ENCODE results near the gene SH3YL1. TPM values are rescaled to one million over a fixed set of nuclear protein-coding genes. Genes with fewer than 3 reads are reported as not detected.

Gene SH3YL1
- total and polyA plus RNA-seq, 2 experiments from 2014 or later = 35.6 to 45.8 TPM

DNA sequence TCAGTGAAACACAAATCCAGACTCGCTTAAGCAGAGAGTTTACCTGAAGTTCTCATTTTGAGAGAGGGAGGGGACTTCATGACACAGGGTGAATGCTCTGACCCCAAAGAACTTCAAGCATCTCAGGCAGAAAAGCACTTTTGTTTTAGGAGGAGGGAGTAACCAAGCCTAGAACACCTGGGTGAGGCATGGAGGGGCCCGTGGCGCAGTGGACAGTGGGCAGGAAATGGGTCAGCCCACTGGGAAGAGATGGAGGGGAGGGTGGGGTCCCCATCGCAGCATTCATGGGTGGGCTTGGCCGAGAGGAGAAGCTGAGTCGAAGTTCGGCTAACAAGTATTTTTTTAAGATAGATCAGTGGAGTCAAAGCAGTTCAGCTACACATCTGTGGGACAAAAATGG is 67.9 kb downstream of the SH3YL1 start:
- ATAC-seq (no peak), DNase-seq (ENCODE audit: low spot score) (no peak)
- no peaks in the 10 kb centered on the region for H3K79me2 ChIP-seq (replicated peaks; ENCODE audit: insufficient read depth)
- H3K4me3 Mint-ChIP-seq = no peak overlapping the region
- H3K4me1 ChIP-seq (ENCODE audit: insufficient read depth) = no peaks in the 10 kb centered on the region
- H3K9me2 ChIP-seq (ENCODE audit: insufficient read depth) = no peaks in the 10 kb centered on the region
- no peak overlapping the region for H3K4me2 ChIP-seq
- H3K9me3 Mint-ChIP-seq = peaks cover 14% of the 10 kb centered on the region
- no peak overlapping the region for H3K4me3 ChIP-seq
- no peak for TF ChIP-seq POLR2AphosphoS5 (IDR thresholded peaks at IDR 0.05; ENCODE audit: low read depth)
- TF ChIP-seq, protein P1, sequence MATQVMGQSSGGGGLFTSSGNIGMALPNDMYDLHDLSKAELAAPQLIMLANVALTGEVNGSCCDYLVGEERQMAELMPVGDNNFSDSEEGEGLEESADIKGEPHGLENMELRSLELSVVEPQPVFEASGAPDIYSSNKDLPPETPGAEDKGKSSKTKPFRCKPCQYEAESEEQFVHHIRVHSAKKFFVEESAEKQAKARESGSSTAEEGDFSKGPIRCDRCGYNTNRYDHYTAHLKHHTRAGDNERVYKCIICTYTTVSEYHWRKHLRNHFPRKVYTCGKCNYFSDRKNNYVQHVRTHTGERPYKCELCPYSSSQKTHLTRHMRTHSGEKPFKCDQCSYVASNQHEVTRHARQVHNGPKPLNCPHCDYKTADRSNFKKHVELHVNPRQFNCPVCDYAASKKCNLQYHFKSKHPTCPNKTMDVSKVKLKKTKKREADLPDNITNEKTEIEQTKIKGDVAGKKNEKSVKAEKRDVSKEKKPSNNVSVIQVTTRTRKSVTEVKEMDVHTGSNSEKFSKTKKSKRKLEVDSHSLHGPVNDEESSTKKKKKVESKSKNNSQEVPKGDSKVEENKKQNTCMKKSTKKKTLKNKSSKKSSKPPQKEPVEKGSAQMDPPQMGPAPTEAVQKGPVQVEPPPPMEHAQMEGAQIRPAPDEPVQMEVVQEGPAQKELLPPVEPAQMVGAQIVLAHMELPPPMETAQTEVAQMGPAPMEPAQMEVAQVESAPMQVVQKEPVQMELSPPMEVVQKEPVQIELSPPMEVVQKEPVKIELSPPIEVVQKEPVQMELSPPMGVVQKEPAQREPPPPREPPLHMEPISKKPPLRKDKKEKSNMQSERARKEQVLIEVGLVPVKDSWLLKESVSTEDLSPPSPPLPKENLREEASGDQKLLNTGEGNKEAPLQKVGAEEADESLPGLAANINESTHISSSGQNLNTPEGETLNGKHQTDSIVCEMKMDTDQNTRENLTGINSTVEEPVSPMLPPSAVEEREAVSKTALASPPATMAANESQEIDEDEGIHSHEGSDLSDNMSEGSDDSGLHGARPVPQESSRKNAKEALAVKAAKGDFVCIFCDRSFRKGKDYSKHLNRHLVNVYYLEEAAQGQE (IDR thresholded peaks at IDR 0.05; ENCODE audit: unreplicated experiment) = no peak
- TF ChIP-seq ZNF331 (CRISPR knock-in tag; IDR thresholded peaks at IDR 0.05; ENCODE audit: low read depth) = no peak
- TF ChIP-seq NANOG (IDR thresholded peaks at IDR 0.05; ENCODE audit: borderline replicate concordance) = no peak
- no peak for TF ChIP-seq EZH2 (IDR thresholded peaks at IDR 0.05; ENCODE audit: low read depth, unreplicated experiment)
- no peak for TF ChIP-seq CREB1 (CRISPR knock-in tag; IDR thresholded peaks at IDR 0.05; ENCODE audit: low read depth)
- TF ChIP-seq ZNF114 (CRISPR knock-in tag; IDR thresholded peaks at IDR 0.05) = no peak
- TF ChIP-seq, protein P2, sequence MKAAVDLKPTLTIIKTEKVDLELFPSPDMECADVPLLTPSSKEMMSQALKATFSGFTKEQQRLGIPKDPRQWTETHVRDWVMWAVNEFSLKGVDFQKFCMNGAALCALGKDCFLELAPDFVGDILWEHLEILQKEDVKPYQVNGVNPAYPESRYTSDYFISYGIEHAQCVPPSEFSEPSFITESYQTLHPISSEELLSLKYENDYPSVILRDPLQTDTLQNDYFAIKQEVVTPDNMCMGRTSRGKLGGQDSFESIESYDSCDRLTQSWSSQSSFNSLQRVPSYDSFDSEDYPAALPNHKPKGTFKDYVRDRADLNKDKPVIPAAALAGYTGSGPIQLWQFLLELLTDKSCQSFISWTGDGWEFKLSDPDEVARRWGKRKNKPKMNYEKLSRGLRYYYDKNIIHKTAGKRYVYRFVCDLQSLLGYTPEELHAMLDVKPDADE (IDR thresholded peaks at IDR 0.05) = no peak
- TF ChIP-seq, protein P3, sequence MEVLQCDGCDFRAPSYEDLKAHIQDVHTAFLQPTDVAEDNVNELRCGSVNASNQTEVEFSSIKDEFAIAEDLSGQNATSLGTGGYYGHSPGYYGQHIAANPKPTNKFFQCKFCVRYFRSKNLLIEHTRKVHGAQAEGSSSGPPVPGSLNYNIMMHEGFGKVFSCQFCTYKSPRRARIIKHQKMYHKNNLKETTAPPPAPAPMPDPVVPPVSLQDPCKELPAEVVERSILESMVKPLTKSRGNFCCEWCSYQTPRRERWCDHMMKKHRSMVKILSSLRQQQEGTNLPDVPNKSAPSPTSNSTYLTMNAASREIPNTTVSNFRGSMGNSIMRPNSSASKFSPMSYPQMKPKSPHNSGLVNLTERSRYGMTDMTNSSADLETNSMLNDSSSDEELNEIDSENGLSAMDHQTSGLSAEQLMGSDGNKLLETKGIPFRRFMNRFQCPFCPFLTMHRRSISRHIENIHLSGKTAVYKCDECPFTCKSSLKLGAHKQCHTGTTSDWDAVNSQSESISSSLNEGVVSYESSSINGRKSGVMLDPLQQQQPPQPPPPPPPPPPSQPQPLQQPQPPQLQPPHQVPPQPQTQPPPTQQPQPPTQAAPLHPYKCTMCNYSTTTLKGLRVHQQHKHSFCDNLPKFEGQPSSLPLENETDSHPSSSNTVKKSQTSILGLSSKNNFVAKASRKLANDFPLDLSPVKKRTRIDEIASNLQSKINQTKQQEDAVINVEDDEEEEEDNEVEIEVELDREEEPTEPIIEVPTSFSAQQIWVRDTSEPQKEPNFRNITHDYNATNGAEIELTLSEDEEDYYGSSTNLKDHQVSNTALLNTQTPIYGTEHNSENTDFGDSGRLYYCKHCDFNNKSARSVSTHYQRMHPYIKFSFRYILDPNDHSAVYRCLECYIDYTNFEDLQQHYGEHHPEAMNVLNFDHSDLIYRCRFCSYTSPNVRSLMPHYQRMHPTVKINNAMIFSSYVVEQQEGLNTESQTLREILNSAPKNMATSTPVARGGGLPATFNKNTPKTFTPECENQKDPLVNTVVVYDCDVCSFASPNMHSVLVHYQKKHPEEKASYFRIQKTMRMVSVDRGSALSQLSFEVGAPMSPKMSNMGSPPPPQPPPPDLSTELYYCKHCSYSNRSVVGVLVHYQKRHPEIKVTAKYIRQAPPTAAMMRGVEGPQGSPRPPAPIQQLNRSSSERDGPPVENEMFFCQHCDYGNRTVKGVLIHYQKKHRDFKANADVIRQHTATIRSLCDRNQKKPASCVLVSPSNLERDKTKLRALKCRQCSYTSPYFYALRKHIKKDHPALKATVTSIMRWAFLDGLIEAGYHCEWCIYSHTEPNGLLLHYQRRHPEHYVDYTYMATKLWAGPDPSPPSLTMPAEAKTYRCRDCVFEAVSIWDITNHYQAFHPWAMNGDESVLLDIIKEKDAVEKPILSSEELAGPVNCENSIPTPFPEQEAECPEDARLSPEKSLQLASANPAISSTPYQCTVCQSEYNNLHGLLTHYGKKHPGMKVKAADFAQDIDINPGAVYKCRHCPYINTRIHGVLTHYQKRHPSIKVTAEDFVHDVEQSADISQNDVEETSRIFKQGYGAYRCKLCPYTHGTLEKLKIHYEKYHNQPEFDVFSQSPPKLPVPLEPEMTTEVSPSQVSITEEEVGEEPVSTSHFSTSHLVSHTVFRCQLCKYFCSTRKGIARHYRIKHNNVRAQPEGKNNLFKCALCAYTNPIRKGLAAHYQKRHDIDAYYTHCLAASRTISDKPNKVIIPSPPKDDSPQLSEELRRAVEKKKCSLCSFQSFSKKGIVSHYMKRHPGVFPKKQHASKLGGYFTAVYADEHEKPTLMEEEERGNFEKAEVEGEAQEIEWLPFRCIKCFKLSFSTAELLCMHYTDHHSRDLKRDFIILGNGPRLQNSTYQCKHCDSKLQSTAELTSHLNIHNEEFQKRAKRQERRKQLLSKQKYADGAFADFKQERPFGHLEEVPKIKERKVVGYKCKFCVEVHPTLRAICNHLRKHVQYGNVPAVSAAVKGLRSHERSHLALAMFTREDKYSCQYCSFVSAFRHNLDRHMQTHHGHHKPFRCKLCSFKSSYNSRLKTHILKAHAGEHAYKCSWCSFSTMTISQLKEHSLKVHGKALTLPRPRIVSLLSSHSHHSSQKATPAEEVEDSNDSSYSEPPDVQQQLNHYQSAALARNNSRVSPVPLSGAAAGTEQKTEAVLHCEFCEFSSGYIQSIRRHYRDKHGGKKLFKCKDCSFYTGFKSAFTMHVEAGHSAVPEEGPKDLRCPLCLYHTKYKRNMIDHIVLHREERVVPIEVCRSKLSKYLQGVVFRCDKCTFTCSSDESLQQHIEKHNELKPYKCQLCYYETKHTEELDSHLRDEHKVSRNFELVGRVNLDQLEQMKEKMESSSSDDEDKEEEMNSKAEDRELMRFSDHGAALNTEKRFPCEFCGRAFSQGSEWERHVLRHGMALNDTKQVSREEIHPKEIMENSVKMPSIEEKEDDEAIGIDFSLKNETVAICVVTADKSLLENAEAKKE (CRISPR knock-in tag; IDR thresholded peaks at IDR 0.05) = no peak
- TF ChIP-seq, protein P4, sequence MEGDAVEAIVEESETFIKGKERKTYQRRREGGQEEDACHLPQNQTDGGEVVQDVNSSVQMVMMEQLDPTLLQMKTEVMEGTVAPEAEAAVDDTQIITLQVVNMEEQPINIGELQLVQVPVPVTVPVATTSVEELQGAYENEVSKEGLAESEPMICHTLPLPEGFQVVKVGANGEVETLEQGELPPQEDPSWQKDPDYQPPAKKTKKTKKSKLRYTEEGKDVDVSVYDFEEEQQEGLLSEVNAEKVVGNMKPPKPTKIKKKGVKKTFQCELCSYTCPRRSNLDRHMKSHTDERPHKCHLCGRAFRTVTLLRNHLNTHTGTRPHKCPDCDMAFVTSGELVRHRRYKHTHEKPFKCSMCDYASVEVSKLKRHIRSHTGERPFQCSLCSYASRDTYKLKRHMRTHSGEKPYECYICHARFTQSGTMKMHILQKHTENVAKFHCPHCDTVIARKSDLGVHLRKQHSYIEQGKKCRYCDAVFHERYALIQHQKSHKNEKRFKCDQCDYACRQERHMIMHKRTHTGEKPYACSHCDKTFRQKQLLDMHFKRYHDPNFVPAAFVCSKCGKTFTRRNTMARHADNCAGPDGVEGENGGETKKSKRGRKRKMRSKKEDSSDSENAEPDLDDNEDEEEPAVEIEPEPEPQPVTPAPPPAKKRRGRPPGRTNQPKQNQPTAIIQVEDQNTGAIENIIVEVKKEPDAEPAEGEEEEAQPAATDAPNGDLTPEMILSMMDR (conservative IDR thresholded peaks at IDR 0.05; ENCODE audit: low read depth in 2 of 2) = no peak
- no peak for TF ChIP-seq EZH2phosphoT487 (IDR thresholded peaks at IDR 0.05; ENCODE audit: unreplicated experiment)
- H3K27ac Mint-ChIP-seq = no peak overlapping the region
- no peaks in the 10 kb centered on the region for H3K36me3 ChIP-seq (ENCODE audit: insufficient read depth)
- H3K27ac ChIP-seq (ENCODE audit: low read depth) = no peak overlapping the region
- H3K36me3 Mint-ChIP-seq (ENCODE audit: low read depth) = peaks cover 8% of the 10 kb centered on the region; the same call in 2 of the 3 replicates
- H3K27me3 ChIP-seq (ENCODE audit: insufficient read depth) = no peaks in the 10 kb centered on the region
- no peaks in the 10 kb centered on the region for H3F3A ChIP-seq (replicated peaks; ENCODE audit: low read depth)
- H3K4me1 Mint-ChIP-seq = no peaks in the 10 kb centered on the region
- no peaks in the 10 kb centered on the region for H4K20me1 ChIP-seq (replicated peaks; ENCODE audit: insufficient read depth)
- H2AFZ ChIP-seq = no peak overlapping the region
- peaks cover 3% of the 10 kb centered on the region for H3K27me3 Mint-ChIP-seq (ENCODE audit: insufficient read depth, low read depth, poor library complexity)
